Iris pigment epithelial cell (primary cell): Measurements from ENCODE around the gene POLR3A.
"Not testable (repeated sequence)": the region's sequence is repeated elsewhere in the genome, so short reads cannot be mapped to it uniquely, and the experiment has no call there.

Experiments used
- DNase-seq: peaks from one replicate; pipeline ENCODE4 v3.0.0-alpha.2; 2011; ENCODE audit warnings: low read depth

The POLR3A gene

DNA sequence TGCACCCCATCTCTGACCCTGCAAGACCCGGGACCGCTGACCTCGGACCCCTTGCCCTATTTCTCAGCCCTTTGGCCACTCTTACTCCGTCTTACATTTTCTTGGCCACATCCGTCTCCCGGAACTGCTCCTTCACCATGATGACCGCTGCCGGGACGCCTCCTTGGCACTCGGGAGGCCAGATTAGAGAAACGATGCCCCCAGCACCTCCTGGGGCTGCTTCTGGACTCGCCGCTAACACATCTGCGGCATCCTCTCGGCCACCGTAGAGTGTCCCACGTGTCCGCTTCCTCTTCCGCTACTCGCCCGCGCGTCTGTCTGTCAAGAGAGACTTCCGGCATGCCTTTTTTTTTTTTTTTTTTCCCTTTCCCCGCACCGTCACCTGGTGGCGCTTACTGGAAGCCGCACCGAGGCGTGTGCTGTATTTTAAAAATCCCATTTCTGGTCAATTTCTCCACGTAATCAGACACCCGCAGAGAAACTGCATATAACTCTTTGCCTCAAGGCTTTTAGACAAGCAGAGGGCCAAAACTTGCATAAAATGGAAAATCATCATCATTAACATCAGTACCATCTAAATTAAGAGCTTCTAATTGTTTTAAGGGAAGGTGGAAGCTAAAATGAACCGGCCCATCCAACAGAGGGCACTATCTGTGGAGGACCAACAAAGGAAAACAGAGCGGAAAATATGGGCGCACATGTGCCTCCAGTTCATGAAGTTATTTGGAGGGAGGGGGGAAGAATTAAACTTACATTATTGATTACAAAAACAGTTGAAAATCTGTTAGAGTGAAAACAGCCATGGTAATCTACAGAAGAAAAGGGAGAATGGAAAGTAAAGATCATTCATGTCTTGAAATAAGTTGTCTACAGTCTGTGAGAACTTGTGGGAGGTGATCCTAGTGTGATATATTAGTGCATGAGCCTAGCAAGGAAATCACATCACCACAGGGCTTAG, at the start of gene POLR3A:
TSS of gene POLR3A (minus strand) at position 247 of the 958 bp plus-strand sequence. CDS start at position 139, 108 bp downstream.
- peak; percentile 99 for DNase-seq

DNA sequence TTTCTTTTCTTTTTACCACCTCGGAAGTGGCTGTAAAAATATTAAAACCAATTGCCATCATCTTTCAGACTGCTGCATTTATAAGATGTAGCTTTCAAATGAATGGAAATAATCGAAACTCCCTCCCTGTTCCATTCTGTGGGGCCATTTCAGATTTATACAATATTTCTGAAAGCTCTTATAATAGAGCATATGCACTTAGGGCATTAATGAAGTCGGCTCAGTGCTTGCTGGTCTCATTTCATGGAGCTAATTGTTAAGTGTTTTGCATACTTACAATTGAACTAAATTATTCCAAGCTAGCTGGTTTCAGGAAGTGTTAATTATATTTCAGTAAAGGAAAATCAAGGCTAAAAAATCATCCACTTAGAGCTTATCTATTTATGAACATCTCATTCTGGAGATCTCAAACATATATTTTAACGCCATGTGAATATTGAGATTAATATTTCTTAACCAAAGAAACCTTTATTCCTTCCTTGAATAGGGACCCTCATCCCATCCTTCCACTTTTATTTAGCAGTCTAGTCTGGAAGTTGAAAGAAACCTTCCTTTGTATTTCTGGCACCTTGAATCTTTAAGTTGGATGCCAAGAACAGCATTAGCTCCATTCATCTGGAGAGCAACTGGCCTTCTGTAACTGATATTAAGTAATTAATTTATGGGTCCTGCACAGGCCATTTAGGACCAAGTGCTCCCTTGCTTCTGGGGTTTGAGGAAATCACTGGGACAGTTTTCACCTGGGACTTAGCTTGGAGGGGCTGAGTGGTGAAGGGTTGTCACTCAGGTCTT, 49.4 kb upstream of the POLR3A start:
- no peak for DNase-seq

DNA sequence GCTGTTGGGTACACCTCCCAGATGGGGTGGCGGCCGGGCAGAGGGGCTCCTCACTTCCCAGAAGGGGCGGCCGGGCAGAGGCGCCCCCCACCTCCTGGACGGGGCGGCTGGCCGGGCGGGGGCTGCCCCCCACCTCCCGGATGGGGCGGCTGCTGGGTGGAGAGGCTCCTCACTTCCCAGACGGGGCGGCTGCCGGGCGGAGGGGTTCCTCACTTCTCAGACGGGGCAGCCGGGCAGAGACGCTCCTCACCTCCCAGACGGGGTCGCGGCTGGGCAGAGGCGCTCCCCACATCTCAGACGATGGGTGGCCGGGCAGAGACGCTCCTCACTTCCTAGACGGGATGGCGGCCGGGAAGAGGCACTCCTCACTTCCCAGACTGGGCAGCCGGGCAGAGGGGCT, 46.5 kb upstream of the POLR3A start:
- not testable (repeated sequence) for DNase-seq

DNA sequence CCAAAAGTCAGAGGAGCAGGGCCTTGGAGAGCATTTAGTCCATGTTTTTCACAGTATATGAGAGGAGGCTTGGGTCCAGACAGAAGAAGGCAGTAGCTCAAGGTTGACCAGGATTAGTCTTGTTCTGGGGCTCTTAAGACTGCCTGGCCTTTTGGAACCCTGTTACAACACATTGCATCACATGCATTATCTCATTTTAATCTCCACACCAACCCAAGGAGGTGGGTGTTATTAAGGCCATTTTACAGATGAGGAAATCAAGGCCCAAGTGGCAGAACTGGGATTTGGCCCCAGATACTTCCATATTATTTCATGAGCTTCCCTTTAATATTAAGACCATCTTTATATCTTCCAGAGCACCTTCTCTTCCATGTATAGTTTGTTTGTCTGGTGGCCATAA, 43.2 kb upstream of the POLR3A start:
- DNase-seq: no peak

DNA sequence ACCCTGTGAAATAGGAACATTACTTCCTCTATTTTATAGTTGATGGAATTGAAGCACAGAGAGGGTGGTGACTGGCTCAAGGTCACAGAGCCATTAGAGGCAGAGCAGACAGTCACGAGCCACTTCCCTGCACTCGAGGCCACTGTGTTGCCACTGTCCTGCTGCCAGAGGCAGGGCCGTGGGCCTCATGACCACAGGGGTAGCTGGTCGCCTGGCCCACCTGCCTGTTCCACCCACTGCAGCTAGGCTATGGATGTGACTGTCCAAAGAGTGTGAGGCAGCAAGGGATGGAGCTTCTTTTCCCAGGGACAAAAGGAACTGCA, 42.5 kb upstream of the POLR3A start:
- DNase-seq: no peak

DNA sequence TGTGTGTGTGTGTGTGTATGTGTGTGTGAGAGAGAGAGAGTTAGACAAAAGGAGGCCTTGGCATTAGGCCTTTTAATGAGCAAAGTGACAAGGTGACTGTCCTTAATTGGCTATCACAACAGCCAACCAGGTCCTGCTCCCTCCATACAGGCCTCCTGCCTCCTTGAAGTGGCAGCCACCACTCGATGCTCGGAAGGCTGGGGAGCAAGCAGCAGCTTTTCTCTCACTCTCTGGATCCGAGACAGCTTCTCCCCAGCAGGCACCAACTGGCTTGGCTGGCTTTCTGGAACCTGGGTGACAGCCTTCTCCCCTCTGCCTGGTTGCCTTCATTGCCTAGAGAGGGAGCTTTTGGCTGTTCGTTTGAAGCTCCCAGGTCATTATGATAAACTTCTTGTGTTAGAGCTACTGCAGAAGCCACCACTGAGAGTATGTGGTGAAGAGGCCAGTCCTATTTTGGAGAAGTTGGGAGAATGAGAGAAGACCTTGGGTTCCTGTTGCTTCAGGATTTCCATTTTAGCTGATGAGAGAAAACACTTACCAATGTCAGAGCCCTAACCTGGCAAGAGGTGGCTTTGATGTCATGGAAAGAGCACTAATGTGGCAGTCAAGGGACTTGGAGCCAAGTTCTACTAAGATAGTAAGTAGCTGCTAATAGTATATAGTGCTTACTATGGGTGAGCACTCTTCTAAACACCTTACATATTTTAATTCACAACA, 42.0 kb upstream of the POLR3A start:
- DNase-seq: no peak

DNA sequence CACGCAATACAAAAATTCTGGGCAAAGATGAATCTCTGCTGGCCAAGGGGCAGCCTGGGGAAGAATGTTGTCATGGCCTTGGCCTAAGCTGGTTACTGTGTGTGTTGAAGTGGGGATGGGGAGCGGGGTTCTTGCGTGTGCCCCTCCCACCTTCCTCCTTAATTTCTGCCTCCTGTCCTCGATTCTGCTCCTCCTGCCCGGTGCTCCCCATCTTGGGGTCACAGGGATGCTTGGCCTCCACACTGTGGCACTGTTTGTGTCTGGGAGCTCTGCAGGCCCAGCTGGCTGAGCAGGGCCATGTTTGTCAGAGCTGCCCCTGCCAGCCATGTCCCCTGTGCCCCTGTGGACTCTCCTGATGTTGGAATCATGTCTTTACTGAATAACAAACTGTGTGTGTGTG, 41.4 kb upstream of the POLR3A start:
- no peak for DNase-seq

DNA sequence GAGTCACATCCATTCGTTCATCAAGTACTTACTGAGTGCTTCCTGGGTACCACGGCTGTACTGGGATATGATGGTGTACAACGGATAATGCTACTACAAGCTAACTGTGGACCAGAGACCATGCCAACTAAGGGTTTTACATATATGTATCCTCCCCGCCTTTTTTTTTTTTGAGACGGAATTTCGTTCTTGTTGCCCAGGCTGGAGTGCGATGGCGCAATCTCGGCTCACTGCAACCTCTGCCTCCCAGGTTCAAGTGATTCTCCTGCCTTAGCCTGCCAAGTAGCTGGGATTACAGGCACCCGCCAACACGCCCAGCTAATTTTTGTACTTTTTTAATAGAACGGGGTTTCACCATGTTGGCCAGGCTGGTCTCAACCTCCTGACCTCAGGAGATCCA, 40.7 kb upstream of the POLR3A start:
- DNase-seq: not testable (repeated sequence)

DNA sequence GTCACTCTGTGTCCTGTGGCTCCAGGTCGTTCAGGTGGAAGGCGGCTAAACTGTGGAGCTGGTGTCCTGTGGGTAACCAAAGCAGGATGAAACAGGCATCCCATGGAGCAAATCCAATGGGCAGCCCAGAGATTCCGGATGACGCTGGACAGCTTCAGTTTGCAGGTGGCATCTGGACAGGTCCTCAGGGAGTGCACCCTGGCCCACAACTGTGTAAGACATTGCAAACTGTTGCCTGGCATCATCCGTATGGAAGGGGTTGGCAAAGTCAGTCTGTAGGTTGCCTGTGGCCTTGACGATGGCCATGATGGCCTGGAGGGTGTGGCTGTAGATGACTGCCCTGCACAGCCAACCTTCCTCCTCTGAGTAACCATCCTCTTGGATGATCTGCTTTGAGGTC, 39.8 kb upstream of the POLR3A start:
- no peak for DNase-seq

DNA sequence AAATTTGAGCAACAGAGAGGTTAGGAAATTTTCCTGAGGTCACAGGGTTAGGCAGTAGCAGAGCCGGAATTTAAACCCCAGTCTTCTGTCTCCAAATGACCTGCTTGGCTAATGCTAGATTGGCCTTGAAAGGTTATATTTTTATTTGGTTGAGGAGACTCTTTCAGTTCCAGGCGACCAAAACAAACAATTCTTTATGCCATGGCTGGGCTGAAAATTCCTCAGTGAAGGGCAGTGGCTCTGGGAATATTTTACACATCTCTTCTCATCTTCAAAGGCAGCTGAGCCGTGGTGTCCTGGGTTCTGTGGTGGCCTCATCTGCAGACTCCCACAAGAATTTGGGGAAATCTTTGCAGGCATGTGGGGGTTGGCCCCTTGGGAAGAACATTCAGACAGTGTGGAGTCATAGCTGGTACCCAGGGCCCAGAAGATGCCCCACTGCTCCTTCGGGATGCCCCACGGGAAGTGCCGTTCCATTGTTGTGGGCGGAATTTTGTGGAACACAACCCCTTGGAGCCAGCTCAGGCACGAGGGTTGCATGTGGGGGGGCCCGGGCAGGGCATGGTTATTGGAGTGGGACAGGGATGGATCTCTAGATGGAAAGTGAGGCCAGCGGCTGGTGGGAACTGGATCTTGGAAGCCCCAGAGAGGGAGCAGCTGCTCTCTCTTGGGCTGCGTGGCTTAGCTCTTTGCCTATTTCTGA, 37.6 kb upstream of the POLR3A start:
- no peak for DNase-seq

DNA sequence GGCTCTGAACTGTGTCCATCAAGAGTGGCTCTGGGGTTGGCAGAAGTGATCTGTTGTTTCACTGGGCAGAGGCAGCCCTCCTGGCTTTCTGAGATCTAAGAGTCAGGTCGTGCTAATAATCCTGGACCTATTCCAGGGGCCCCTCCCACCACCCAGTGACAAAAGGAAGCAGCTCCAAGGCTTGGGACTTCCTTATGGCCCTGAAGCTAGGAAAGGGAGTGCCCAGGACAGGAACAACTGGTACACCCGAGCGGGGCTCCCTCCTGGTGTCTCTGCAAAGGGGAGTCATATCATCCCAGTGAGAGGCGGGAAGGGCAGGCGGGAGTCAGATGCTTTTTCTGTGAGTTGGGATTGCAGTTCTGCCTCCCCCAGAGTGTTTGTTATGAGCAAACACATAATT, 36.7 kb upstream of the POLR3A start:
- DNase-seq: no peak

DNA sequence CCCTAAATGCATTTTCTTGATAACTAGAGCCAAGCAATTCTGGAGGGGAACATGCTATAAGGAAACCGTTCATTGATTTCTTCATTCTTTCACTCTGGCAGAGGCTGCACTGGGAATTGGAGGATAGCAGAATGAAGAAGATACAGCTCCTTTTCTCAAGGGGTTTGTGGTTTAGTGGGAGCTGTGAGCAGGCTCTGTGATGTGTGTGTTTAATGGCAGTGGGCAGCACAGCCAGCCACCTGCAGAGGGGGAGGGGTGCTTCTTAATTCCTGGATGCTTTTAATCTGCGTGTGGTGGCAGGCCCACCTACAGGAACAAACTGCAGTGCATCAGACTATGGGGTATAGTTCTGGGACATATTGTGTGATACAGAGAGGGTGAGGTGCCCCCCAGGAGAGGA, 36.3 kb upstream of the POLR3A start:
- DNase-seq: no peak

DNA sequence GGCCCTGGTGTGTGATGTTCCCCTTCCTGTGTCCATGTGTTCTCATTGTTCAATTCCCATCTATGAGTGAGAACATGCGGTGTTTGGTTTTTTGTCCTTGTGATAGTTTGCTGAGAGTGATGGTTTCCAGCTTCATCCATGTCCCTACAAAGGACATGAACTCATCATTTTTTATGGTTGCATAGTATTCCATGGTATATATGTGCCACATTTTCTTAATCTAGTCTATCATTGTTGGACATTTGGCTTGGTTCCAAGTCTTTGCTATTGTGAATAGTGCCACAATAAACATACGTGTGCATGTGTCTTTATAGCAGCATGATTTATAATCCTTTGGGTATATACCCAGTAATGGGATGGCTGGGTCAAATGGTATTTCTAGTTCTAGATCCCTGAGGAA, 35.6 kb upstream of the POLR3A start:
- not testable (repeated sequence) for DNase-seq

DNA sequence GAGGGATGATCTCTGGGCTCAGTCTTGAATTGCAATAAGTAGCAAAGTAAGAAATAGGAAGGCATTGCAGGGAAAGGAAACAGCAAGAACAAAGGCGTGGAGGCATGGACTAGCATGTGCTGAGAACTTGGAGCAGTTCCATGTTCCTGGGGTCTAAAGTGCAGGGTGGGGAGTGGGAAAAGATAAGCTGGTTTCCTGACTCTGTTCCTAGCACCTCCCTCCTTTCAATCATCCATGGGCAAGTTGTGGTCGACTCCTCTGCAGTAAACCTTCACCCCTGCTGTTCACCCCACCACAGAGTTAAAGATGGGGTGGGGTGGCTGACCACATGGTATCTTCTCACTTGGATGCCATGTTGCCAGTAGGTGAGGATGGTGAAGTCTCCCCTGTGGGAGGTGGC, 33.9 kb upstream of the POLR3A start:
- DNase-seq: no peak

DNA sequence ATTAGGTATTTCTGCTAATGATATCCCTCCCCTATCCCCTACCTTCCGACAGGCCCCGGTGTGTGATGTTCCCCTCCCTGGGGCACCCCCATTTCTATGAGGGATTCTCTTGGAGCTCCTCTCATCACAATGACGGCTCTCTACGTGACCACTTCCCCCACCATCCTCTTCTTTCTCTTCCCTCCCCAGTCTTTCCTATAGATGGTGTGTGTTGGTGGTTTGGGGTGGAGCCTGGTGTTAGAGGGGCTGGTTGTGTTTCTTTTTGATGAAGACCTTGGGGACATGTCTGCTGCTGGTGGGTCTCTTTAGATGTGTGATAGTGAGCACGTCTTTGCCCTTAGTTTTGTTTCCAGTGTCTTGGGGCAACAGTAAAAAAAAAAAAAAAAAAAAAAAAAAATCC, 33.0 kb upstream of the POLR3A start:
- no peak for DNase-seq

DNA sequence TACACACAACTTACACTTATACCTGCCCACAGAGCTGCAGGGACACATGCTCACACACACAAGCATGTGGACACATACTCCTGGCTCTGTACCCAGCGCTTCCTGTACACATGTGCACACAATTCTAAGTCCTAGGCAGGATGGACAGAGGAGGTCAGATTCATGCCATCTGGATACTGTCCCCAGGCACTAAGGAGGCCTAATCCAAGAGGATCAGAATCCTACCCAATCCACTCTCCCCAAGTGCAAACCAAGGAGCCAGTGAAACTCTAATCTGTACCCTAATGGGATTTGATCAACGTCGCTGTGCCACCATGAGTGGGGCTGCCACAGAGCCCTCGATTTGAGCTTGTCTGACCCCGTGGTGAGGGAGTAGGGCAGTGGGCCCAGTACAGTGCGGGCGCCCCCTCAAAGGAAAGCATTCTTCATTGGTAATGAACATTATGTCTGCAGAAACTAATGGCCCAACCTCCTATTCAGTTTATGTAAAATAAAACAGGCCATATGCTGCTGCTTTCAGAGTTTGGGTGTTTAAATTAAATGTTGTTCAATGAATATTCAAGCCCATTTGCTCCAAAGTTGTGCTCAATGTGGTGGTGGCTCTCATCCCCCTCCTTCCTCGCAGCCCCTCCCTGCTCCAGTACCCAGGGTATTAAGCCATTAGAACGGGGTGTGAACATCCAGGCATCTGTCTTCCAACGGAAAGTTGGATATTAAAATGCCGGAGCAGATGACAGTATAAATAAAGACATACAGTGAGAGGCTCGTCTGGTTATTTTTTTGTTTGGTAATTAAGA, 30.8 kb upstream of the POLR3A start:
- no peak for DNase-seq

DNA sequence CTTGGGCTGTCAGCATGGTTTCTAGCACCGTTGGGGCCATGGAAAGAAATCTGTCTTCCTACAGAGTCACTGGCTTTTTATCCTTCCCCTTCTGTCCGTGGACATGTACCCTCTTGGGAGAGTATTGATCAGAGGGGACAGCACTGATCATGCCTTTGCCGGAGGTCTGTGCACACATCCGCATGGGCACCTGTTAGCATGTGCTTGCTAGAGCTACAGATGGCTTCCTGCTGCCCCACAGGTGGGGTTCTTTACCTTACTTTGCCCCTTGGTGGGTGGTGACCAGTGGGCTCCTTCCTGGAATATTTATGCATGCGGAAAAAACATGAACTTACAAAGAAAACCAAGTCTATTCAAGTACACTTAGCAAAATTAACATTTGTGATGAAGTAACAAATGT, 29.2 kb upstream of the POLR3A start:
- DNase-seq: no peak

DNA sequence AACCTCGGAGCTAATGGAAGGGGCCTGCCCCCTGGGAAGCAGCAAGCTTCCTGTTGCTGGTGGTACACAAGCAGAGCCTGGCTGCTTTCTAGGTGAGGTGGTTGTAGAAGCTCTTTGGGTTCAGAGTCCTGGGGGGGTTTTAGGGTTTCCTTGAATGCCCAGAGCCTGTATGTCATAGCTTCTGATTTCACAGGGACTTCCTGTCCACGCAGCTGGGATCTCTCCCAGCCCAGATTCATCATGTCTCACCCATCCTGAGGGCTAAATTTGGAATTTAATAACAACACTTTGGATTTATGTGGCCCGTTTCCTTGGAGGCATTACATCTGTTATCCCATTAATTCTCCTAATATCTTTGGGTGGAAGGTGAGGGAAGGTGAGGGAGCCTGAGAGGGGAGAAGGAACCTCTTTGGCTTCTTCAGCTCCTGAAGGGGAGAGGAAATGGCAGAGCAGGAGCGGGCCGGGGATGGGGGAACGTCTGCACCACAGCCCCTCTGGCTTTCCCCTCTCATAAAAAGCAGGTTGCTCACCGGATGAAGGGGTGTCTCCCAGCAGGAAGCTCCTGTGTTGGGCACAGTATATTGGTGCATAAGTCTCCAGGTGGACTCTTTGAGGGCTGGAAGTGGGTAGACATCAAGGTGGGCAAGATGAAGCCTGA, 24.0 kb upstream of the POLR3A start:
- DNase-seq: no peak

DNA sequence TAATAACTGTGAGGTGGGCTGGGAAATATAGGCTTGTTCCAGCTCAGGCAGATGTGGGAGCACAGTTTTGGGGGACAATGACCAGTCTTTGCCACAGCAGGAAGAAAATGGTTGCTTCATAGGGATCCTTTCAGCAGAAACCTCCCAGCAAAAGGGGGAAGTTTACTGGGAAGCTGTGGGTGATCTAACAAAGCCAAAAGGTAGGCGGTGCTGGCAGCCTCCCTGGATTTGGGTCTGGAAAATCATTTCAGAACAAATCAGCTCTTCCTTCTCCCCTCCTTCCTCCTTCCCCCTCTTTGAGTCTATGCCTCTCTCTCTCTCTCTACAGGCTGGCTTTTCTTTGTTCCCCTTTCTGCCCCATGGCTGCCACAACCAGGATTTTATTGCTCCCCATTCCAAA, 20.5 kb upstream of the POLR3A start:
- DNase-seq: no peak

DNA sequence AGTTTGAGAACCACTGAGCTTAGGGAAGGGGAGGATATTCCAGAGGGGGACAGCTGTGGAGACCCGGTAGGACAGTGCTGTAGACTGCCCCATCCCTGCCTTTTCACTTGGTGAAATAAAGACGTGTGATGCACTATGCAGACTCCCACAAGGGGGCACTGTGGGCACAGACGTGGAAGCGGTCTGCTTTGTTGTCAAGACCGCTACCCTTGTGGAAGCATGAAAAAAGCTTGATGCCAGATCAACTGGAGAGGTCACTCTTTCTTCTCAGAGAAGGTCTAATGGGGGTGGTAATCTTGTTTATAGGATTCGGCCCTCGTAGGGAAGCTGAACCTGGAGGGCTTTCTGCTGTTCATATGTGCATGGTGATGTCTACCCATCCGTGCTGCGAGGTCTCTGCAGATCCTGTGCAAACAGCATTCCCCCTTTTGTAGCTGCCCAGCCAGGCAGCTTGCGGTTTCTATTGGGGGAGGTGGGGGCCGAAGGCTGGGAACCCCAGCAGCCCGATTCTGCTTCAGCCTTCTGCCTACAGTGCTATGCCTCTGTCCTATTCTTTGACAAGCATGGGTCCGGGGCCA, 18.1 kb upstream of the POLR3A start:
- DNase-seq: peak; percentile 82
